A549 treated with AZD9567 at 1 μM for 4 hours (cell line): Measurements from ENCODE around the gene RRAS2. TPM values are rescaled to one million over a fixed set of nuclear protein-coding genes. Genes with fewer than 3 reads are reported as not detected.

Experiments used
- total RNA-seq: library from RNA; stranded (reverse); fragments of 200-300 nt; extraction: Qiagen RNA extraction; gene quantifications from 5 replicates; pipeline ENCODE4 v1.2.3, GENCODE V29; 2022; ENCODE audit not compliant: insufficient read depth

RRAS2 gene
- 52.3 to 61.9 TPM (median 58.6 TPM) in 5 replicates for total RNA-seq

DNA sequence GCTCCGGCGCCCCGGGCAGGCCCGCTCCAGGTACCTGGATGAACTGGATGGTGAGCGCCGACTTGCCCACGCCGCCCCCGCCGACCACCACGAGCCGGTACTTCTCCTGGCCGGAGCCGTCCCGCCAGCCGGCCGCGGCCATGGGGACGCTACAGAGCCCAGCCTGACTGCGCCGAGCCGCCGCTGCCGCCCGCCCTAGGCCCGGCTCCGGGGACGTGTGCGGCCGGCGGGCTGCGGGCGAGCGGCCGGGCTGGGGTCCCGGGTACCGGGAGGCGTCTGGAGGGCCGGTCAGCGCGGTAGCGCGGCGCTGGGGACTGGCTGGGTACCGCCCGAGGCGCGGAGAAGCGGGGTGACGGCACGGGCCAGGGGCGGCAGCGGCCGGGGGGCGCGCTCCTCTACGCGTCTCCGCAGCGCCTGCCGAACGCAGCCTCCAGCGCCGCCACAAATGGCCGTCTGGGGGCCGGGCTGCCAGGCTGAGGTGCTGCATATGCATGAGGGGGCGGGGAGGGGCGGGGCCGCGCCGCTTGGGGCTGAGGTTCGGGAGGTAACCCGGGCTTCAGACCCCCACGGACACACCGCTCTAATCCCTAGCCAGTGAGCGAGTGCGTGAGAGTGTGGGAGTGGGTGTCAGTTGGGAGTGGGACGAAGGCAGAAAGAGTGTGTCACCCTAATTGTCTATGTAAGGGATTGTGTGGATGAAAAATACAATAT, at the start of gene RRAS2:
RRAS2 (minus strand) TSS at position 455 of the 711 bp plus-strand sequence; CDS start at position 142, 313 bp downstream.

Other genes with a start within 250 kb of the RRAS2 start
- gene COPB1, start 140.6 kb upstream of the RRAS2 start, total RNA-seq = 101 to 139 TPM (median 113 TPM) in 5 replicates
- 175 to 196 TPM (median 183 TPM) in 5 replicates for gene PSMA1, start 161.2 kb upstream of the RRAS2 start, total RNA-seq